ENCODE data around the gene HIVEP2. TPM values are rescaled to one million over a fixed set of nuclear protein-coding genes. Genes with fewer than 3 reads are reported as not detected.

HIVEP2 gene
- total RNA-seq, 2 donors from 2014 or later: 1.7 to 2.4 TPM

GRCh38 chr6:142914369-142914768 is 30.6 kb downstream of the HIVEP2 start:
- Histone ChIP-seq H3K9ac (ENCODE audit: extremely low read depth, low read length, poor library complexity, severe bottlenecking) (no peak overlapping the region), H3K36me3 (ENCODE audit: control insufficient read depth, insufficient read depth, low read length) (no peaks in the 10 kb centered on the region), H3K9me3 (ENCODE audit: control insufficient read depth, low read length) (no peaks in the 10 kb centered on the region), H3K4me3 (ENCODE audit: low read length) (no peak overlapping the region), H3K27ac (ENCODE audit: low read depth, low read length) (no peak overlapping the region), H3K4me1 (ENCODE audit: control insufficient read depth, insufficient read depth, low read length) (peaks cover 5% of the 10 kb centered on the region), H3K27me3 (ENCODE audit: control insufficient read depth, insufficient read depth, low read length, poor library complexity, severe bottlenecking) (no peaks in the 10 kb centered on the region)
- 100% methylated on average over 1 to 2 of the region's 2 CpGs for WGBS, 2 experiments (ENCODE audit: insufficient coverage in 1 of 2, insufficient read length in 1 of 2)
- no peaks in the 10 kb centered on the region for H3K27me3 Mint-ChIP-seq (ENCODE audit: insufficient read depth)
- H3K27ac Mint-ChIP-seq: no peak overlapping the region
- TF ChIP-seq CTCF (conservative IDR thresholded peaks at IDR 0.05): no peak
- DNase-seq: no peak
- no peak overlapping the region for H3K4me3 Mint-ChIP-seq
- peaks cover 9% of the 10 kb centered on the region for H3K9me3 Mint-ChIP-seq
- H3K36me3 Mint-ChIP-seq (ENCODE audit: low read depth): peaks cover 5% of the 10 kb centered on the region
- peaks cover 14% of the 10 kb centered on the region for H3K4me1 Mint-ChIP-seq

GRCh38 chr6:142913511-142914047 is 31.4 kb downstream of the HIVEP2 start:
- Histone ChIP-seq H3K9me3 (ENCODE audit: control insufficient read depth, low read length) (no peaks in the 10 kb centered on the region), H3K4me3 (ENCODE audit: low read length) (no peak overlapping the region), H3K27ac (ENCODE audit: low read depth, low read length) (no peak overlapping the region), H3K4me1 (ENCODE audit: control insufficient read depth, insufficient read depth, low read length) (peaks cover 5% of the 10 kb centered on the region), H3K9ac (ENCODE audit: extremely low read depth, low read length, poor library complexity, severe bottlenecking) (no peak overlapping the region), H3K36me3 (ENCODE audit: control insufficient read depth, insufficient read depth, low read length) (no peaks in the 10 kb centered on the region), H3K27me3 (ENCODE audit: control insufficient read depth, insufficient read depth, low read length, poor library complexity, severe bottlenecking) (no peaks in the 10 kb centered on the region)
- Mint-ChIP-seq H3K36me3 (ENCODE audit: low read depth) (peaks cover 5% of the 10 kb centered on the region), H3K9me3 (peaks cover 9% of the 10 kb centered on the region), H3K27ac (no peak overlapping the region), H3K4me3 (no peak overlapping the region), H3K4me1 (peaks cover 14% of the 10 kb centered on the region), H3K27me3 (ENCODE audit: insufficient read depth) (no peaks in the 10 kb centered on the region)
- no peak for TF ChIP-seq CTCF (conservative IDR thresholded peaks at IDR 0.05)
- WGBS, 2 experiments (ENCODE audit: insufficient coverage in 1 of 2, insufficient read length in 1 of 2): 94 to 96% methylated on average over 7 to 10 of the region's 10 CpGs
- DNase-seq: no peak

- H3K36me3 Mint-ChIP-seq (ENCODE audit: low read depth): peaks cover 5% of the 10 kb centered on the region
- H3K4me1 ChIP-seq (ENCODE audit: control insufficient read depth, insufficient read depth, low read length): peaks cover 5% of the 10 kb centered on the region
- H3K4me1 Mint-ChIP-seq: peaks cover 14% of the 10 kb centered on the region
- H3K27me3 Mint-ChIP-seq (ENCODE audit: insufficient read depth): no peaks in the 10 kb centered on the region
- no peak overlapping the region for H3K9ac ChIP-seq (ENCODE audit: extremely low read depth, low read length, poor library complexity, severe bottlenecking)
- no peaks in the 10 kb centered on the region for H3K36me3 ChIP-seq (ENCODE audit: control insufficient read depth, insufficient read depth, low read length)
- no peaks in the 10 kb centered on the region for H3K27me3 ChIP-seq (ENCODE audit: control insufficient read depth, insufficient read depth, low read length, poor library complexity, severe bottlenecking)
- H3K27ac ChIP-seq (ENCODE audit: low read depth, low read length): no peak overlapping the region
- H3K4me3 ChIP-seq (ENCODE audit: low read length): no peak overlapping the region
- WGBS, 2 experiments (ENCODE audit: insufficient coverage in 1 of 2, insufficient read length in 1 of 2): 92 to 97% methylated on average over 5 of the region's 5 CpGs
- no peak for DNase-seq
- H3K9me3 ChIP-seq (ENCODE audit: control insufficient read depth, low read length): no peaks in the 10 kb centered on the region
- no peak overlapping the region for H3K4me3 Mint-ChIP-seq
- no peak for TF ChIP-seq CTCF (conservative IDR thresholded peaks at IDR 0.05)
- no peak overlapping the region for H3K27ac Mint-ChIP-seq
- H3K9me3 Mint-ChIP-seq: peaks cover 9% of the 10 kb centered on the region
Measured at GRCh38 chr6:142913036-142913510, 31.9 kb downstream of the HIVEP2 start.

Data from endodermal cell (in vitro differentiated cells).